ENCODE data around the gene CPLX4.

DNA sequence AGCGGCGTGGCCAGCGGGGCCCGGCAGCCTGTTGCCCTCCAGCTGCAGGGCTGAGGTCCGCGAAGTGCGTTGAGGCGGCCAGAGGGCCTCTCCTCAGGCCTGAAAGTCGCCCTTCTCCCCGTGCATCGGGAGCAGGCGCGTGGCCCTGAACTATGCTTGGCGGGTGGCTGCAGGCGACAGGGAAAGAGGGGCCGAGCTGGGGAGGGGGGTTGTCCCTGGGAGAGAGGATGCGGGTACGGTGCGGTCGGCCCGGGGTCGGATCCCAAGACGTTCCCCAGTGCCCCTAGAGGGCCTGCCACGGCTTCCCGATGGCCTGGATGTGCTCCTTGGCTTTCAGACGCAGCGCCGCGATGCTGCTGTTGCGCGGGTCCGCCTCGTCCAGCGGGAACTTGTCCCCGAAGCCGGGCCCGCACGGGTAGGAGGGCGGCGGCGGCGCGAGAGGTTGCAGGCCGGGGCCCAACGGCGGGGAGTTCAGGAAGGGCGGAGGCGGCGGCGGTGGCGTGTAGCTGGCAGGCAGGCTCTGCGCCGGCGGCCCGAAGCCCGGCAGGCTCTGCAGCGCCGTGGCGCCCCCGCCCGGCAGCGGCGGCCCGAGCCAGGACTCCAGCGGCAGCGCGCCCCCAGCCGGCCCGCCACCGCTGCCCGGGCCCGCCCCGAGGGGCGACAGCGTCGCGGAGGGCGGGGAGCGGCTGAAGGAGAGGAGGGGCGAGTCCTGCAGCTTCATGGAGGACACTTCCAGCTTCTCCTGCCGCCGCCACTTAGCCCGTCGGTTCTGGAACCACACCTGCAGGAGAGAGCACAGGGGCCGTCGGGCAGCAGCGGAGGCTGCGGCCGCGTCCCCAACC lies 49.5 kb downstream of the CPLX4 start:
- TF ChIP-seq CTCF (IDR thresholded peaks at IDR 0.05) (peak in 2 of 4 experiments; percentile 4), POLR2A (IDR thresholded peaks at IDR 0.05) (no peak)
